GM15510 (cell line): ENCODE measurements around the gene MUC5AC.

Experiments
- POLR2A ChIP-seq: IDR thresholded peaks from 3 replicates; pipeline ENCODE4 v1.6.1; 2011; ENCODE audit warnings: borderline replicate concordance; ENCODE audit not compliant: insufficient read length; ENCODE audit errors: extremely low read depth

MUC5AC gene

GRCh38 chr11:1118755-1119603, 38.8 kb upstream of the MUC5AC start:
- no peak for TF ChIP-seq POLR2A

GRCh38 chr11:1119604-1120146, 38.1 kb upstream of the MUC5AC start:
- no peak for TF ChIP-seq POLR2A

- no peak for TF ChIP-seq POLR2A
Observed at GRCh38 chr11:1120532-1121330, 37.0 kb upstream of the MUC5AC start.

GRCh38 chr11:1121331-1121812, 36.4 kb upstream of the MUC5AC start:
- TF ChIP-seq POLR2A, result no peak

GRCh38 chr11:1121813-1122663, 35.7 kb upstream of the MUC5AC start:
- TF ChIP-seq POLR2A, result no peak

- TF ChIP-seq POLR2A, result no peak
Observed at GRCh38 chr11:1122664-1123002, 35.1 kb upstream of the MUC5AC start.

GRCh38 chr11:1123970-1124369, 33.8 kb upstream of the MUC5AC start:
- no peak for TF ChIP-seq POLR2A

- TF ChIP-seq POLR2A, result no peak
Observed at GRCh38 chr11:1125803-1126202, 31.9 kb upstream of the MUC5AC start.

- TF ChIP-seq POLR2A, result no peak
Observed at GRCh38 chr11:1126491-1126926, 31.2 kb upstream of the MUC5AC start.

GRCh38 chr11:1126935-1127663, 30.7 kb upstream of the MUC5AC start:
- no peak for TF ChIP-seq POLR2A

- TF ChIP-seq POLR2A, result no peak
Observed at GRCh38 chr11:1127664-1128162, 30.0 kb upstream of the MUC5AC start.

GRCh38 chr11:1128311-1129142, 29.2 kb upstream of the MUC5AC start:
- no peak for TF ChIP-seq POLR2A

GRCh38 chr11:1129143-1129610, 28.6 kb upstream of the MUC5AC start:
- TF ChIP-seq POLR2A, result no peak

- TF ChIP-seq POLR2A, result no peak
Observed at GRCh38 chr11:1129611-1130160, 28.1 kb upstream of the MUC5AC start.
